Measurements from ENCODE around the gene SEPTIN3.
A peak's percentile ranks its signal among the peaks of the same experiment; 100 is the strongest.

The SEPTIN3 gene, protein sequence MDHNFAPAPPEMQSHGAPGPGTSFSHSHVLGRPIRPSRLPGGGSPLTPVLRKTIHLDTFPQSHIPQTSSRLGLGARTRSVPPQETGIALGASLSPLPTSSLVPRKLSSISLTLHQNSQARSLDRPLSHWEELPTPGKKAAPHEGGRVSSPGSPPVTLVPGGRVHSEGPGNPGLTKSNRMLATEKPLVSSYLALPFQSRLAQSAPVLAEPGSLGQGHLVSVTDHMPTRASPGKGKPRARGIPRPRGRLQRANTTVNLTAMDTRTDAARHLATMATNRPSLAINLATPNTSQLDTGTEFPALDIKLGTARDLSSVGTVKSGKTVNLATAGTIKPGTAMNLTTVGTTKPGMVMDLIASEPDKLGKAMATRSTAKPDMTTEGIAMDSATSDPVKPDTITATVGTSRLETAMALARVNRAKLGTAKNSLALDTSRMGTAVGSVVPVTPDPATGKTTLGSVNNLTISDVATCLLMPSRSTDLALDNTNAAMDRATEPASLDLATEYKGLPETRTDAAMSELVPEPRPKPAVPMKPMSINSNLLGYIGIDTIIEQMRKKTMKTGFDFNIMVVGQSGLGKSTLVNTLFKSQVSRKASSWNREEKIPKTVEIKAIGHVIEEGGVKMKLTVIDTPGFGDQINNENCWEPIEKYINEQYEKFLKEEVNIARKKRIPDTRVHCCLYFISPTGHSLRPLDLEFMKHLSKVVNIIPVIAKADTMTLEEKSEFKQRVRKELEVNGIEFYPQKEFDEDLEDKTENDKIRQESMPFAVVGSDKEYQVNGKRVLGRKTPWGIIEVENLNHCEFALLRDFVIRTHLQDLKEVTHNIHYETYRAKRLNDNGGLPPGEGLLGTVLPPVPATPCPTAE

DNA sequence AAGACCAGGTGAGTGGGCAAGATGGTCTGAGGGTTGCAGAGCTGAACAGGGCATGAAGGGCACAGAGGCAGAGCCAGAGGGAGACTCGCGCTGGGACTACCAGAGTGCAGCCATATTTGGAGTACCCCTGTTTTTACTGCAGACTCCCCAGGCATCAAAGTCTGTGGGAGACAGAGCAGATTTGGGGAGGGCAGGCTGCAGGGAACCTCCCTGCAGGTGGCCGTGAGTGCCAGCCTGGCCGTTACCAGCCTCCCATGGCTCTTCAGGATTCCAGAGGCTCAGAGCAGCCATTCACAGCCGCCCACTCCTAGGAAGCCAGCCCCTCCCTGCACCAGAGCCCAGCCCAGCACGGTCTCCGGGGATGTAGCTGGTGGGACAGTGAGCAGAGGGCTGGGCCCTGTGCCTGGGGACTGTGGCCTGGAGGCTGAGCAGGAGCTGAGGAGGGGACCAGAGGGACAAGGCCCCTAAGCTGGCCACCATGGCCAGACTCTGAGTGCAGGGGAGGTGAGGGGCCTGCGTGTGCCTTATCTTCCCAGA, at the start of gene SEPTIN3:
Gene SEPTIN3 (plus strand): TSS at position 334 of the 537 bp plus-strand sequence. CDS start 2,050 bp downstream, outside the sequence.
- DNase-seq (ENCODE audit: low spot score) = peak; percentile 65

DNA sequence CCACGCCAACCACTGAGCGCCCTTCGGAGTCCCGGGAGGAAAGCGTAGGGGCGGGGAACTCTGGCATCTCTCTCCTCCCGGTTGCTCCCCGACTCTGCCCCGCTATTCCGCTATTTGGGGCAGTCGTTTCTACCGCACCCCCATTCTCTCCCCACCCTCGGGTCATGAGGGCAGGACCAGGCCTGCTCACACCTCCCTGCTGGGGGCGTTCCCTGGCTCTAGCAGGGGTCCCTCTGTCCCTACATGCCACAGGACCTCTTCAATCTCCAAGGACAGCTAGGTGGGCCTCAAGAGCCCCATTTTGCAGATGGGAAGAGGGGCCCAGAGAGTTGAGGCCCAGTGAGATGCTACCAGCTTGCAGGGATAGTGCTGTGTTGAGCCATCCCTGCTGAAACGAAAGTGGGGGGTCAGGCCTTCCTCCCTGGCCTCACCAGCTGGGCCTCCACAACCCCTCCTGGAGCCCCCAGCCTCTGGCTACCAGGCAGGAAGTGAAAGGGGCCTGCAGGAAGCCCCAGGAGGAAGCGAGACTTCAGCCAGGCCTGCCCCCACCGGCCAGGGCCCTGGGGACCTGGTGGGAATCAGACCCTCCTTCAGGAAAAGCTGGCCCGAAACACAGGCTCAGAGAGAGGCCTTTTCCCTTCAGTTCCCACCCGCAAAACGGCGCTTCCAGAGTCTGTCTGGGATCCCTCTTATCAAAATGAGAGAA, 48.8 kb upstream of the SEPTIN3 start:
- no peak for DNase-seq (ENCODE audit: low spot score)

DNA sequence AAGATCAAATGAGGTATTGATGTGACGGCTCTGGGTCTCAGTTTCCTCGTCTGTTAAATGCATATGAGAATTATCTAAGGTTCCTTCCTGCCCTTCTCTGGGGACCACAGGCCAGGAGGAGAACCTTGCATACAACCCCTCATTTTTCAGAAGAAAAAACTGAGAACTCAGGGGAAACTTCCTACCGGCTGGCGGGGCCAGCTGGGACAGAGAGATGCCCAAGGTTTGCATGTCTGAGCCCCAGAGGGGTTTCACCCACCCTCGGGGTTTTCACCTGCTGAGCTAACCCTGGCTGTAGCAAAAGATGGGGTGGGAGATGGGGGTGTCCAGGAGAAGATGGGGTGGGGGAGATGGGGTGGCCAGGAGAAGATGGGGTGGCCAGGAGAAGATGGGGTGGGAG, 46.9 kb upstream of the SEPTIN3 start:
- DNase-seq (ENCODE audit: low spot score) = no peak

DNA sequence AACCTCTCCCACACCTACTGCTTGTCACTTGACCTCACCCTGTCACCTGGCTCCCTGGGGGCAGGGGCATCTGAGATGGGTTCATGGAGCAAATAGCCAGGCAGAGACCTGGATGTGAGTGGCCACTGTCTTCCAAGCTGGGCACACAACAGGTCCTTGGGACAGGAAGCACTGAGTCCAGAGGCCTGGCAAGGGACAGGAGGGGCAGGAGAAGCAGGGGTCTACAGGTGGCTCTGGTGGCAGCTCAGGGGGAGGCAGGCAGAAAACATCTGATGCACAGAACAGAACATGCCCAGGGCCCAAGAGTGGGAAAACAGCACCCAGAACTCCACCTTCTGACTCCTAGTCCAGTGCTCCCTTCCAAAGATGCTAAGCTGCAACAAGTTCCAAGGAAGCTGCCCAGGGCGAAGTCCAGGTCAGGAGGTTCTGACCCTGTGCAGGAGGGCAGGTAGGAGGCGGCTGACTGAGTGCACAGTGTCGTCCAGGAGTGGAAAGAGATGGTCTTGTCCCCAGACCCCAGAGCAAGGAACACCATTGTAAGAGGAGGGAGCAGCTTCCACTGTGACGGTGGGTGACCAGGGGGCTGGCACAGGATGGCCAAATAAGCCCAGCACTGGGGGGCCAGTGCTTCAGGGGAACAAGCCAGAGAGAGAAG, 46.2 kb upstream of the SEPTIN3 start:
- no peak for DNase-seq (ENCODE audit: low spot score)

DNA sequence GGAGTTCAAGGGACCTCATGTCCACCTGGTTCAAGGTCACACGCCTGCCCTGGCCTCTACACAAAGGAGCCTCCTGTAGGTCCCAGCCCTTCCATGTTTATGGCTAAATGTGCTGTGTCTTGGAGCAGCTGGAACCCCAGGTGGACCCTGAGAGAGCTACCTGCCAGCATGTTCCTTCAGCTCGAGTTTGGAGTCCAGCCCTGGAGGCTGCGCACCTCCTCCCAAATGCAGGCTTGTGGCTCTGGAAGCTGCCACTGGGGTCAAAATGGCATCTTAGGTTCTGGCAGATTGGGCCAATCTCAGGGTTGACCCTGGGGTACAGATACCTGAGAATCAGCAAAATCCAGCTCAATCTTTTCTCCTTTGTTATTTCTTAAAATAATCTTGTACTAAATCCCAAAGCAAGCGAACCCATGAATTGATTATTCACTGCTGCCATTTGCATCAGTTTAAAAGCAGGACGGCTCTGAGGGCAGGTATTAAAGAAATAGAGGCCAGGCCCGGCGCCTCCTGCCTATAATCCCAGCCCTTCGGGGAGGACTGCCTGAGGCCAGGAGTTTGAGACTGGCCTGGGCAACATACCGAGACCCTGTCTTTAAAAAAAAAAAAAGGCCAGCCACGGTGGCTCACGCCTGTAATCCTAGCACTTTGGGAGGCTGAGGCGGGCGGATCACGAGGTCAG, 45.5 kb upstream of the SEPTIN3 start:
- DNase-seq (ENCODE audit: low spot score) = no peak

DNA sequence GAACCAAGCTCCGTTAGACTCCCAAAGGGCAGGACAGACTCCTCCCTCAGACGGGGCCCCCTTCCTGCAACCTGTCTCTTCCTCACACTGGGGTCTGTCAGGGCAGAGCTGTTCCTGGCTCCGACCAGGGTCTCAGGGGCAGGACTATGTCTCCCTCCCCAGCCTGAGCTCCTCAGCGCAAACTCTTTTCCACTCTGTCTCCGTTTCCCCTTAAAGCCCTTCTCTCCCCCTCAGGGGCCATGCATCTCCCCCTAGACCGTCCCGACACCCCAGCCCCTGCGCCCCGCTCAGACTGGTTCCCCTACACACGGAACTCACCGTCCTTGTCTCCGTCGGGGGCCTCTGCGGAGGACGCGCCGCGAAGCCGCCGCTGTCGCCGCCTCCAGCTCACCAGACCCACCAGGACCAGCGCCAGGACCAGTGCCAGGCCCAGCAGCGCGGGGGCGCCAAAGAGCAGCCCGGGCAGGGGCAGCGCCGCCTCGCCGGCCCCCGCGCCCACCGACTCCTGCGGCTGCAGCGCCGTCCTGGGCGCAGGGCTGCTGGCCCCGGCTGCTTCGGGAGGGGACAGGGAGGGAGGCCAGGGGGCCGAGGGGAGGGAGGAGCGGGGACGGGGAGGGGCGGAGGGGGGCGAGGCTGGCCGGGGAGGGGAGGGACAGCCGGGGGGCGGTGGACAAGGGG, 43.3 kb upstream of the SEPTIN3 start:
- DNase-seq (ENCODE audit: low spot score) = peak; percentile 42

DNA sequence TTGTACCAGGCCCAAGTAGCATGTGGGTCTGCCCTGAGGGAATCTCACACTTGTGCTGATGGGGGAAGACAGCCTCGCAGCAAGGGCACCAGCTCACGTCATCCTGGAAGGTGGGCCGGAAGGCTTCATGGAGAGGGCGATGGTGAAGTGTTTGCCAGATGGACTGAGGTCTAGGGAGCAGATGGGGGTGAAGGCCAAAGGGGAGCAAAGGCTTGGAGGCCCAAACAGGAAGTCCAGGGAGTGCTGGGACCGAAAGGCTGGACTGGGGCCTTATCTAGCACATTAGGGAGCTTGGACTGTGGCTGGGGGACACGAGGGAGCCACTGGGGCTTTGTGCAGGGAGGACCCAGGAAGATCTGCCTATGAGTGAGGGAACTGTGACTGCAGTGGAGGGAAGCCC, 41.4 kb upstream of the SEPTIN3 start:
- DNase-seq (ENCODE audit: low spot score) = no peak

DNA sequence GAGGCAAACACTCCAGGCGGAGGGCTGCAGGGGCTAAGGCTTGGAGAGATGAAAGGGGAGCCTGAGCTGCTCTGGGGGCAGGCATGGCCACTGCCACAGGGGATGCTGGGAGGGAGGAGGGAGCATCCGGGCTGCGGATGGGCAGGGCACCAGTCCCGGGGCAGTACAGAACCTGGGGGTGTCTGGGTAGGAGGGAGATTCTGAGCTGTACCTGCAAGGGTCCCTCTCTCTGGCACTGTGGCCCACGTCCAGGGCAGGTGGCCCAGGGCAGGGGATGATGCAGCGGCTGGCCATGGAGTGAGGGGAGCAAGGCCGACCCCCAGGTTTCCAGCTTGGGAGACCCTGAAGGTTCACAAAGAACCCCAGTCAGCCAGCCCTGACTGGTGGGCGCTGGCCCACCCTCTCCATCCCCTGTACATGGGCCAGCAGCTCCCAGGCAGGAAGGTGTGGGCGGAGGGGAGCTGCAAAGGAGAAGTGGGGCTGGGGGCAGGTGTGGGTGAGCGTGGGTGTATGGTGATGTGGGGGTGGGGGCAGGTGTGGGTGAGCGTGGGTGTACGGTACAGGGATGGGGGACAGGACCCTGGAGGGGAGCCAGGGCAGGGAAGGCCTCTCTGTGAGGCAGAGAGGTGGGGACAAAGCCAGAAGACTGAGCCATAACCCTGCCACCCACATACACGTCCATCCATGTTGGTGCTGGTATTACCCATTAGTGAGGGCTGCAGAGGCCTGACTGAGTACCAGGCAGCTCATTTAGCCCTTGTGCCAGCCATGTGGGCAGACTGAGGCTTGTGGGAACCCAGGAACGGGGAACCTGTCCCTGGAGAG, 40.4 kb upstream of the SEPTIN3 start:
- DNase-seq (ENCODE audit: low spot score) = no peak

DNA sequence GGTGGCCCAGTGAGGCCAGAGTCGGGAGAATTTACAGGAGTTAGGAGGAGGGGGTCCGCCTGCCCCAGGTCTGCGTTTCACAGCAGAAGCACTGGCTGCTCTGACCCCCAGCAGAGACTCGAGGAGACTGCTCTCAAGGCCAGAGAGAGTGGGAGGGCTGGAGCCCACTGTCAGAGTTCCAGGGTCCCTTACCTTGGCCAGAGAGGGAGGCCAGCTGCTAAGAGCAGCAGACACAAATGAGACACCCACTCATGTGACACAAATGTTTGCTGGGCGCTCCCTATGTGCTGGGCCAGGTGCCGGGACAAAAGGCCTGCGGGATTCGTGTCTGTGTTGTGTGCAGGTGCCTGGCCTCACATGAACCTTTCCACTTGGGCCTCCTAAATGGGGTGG, 39.8 kb upstream of the SEPTIN3 start:
- no peak for DNase-seq (ENCODE audit: low spot score)

DNA sequence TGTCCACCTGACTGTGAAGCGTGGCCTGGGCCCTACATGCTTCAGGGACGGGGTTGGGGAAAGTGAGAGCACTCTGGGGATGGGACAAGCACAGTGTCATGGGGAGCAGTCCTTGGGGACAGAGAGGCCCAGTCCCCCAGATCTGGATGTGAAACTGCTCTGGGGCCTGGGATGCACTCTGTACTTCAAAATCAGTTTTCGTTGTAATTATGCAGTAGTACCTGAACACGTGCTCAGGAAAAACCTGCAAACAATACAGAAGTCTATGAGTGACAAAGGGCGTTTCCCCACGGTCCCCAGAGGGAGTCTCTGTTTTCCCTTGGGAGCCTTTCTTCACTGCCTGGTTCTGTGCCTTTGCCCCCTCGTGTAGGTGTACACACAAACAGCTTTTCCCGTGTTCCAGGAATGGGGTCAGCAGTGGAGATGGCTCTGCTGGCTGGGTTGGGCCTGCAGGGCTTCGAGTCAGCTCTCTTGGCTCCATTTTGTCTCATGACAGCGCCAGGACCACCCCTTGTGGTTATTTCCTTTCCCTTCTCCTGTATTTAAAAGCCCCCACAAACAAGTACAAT, 37.5 kb upstream of the SEPTIN3 start:
- no peak for DNase-seq (ENCODE audit: low spot score)

DNA sequence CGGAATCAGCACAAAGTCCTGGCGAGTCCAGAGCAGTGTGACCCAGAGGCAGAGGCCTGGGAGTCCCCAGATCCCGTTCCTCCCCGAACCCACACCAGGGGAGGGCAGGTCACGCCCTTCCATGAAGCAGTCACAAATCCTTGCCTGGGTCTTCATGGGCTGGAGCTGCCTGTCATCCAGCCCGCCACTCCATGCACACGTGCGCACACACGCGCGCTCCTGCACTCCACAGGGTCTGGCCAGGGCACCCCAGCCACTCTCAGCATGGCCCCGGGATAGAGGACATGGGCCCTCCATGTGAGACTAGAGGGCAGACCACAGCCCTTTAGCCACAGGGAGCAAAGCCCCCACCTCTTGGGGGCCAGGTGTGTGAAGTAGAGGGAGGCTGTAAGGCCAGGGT, 36.9 kb upstream of the SEPTIN3 start:
- DNase-seq (ENCODE audit: low spot score) = no peak

DNA sequence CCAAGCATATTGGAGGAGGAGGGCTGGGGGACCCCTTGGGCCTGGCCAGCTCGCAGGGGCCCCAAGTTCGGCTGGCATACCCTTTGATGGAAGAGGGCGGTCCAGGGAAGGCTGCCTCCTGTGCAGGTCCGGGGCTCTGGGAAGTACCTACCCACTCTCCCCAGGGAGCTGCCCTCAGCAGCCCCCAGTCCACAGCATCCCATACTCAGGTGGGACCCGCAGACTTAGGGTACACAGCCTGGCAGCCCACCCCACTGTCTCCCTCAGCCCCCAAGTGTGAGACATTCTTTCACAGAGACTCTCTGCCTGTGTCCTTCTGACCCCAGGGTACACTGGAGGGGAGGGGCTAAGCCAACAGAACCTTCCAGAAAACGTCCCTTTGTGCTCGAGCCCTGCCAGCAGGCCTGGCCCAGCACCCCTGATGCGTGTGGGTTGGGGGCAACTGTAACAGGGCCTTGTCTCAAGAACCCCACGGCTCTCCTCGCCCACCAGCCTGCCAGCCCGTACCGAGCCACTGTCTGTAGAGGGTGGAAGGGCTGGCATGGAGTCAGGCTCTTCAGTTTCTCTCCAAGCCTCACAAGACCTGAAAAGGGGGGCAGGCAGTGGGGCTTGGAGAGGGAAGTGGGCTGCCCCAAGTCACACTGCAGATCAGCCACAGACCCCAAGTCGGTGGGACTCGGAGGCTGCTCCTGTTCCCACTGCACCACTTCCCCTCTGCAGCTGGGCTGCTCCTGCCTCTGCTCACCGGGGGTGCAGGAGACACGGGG, 35.6 kb upstream of the SEPTIN3 start:
- DNase-seq (ENCODE audit: low spot score) = no peak

DNA sequence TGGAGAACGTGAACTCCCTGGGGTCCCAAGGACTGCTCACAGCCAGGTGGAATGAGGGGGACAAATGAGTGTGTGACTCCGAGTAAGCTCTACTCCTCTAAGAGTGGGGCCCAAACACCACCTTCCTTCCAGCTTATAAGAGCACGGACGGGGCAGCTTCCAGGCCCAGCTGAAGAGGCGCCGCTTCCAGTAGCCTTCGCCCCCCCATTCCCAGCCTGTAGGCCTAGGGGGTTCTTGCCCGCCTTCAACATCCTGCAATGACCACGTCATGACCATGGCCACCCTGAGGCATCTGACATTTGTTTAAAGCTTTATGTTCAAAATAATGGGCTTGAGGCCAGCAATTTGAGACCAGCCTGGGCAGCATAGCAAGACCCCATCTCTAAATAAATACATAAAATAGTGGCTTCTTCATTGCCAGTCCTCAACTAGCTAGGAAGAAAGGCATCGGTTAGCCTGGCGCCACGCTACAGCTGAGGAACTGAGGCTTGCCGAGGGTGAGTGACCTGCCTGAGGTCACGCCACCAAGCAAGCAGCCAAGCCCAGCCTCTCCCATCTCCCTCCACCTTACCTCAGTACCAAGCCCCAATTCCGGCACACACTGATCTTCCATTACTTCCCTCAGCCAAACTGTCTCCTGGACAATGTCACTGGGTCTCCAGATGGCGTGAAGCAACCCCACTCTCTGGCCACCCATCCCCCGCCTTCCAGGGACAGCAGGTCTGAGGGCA, 34.8 kb upstream of the SEPTIN3 start:
- no peak for DNase-seq (ENCODE audit: low spot score)

DNA sequence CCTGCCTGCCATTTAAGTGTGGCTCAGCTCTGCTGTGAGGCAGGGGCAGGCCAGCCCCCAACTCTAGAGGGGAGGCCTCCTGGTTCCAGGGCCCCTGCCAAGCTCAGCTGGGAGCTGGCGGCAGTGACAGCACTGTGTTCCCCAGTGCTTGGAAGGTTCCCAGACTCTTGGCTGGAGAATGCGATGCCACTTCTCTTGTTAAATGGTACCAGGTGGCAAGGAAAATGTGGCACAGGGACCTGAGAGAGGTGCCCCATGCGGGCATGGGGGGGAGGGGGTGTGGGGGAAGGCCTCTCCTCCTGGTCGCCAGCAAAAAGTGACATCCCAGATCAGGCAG, 34.3 kb upstream of the SEPTIN3 start:
- no peak for DNase-seq (ENCODE audit: low spot score)

DNA sequence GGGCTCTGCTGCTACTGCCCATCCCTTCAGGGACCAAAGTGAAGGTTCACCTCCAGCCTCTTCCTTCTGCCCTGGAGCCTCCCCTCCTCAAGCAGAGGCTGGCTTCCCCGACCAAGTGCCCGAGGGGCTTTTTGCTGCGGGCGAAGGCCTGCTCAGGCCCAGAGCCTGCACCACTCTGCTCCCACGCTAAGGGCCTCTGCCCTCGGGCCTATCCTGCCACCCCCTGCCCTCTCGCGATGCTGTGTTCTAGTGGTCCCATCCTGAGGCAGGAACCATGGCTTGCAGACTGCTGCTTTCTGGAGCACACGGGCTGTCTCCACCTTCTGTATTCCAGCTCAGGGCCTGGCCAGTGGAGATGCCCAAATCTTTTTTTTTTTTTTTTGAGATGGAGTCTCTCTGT, 33.7 kb upstream of the SEPTIN3 start:
- DNase-seq (ENCODE audit: low spot score) = no peak

DNA sequence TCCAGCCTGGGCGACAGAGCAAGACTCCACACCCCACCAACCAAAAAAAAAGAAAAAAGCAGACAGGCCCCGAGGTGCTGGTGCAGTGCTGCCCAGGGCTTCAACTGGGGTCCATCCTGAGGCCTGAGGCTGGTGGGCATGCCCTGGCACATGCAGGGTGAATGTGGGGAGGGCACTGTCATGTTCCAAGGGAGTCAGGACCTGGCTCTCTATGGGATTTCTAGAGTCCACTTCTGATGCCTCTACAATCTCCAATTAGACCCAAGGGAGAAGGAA, 32.4 kb upstream of the SEPTIN3 start:
- DNase-seq (ENCODE audit: low spot score) = no peak

DNA sequence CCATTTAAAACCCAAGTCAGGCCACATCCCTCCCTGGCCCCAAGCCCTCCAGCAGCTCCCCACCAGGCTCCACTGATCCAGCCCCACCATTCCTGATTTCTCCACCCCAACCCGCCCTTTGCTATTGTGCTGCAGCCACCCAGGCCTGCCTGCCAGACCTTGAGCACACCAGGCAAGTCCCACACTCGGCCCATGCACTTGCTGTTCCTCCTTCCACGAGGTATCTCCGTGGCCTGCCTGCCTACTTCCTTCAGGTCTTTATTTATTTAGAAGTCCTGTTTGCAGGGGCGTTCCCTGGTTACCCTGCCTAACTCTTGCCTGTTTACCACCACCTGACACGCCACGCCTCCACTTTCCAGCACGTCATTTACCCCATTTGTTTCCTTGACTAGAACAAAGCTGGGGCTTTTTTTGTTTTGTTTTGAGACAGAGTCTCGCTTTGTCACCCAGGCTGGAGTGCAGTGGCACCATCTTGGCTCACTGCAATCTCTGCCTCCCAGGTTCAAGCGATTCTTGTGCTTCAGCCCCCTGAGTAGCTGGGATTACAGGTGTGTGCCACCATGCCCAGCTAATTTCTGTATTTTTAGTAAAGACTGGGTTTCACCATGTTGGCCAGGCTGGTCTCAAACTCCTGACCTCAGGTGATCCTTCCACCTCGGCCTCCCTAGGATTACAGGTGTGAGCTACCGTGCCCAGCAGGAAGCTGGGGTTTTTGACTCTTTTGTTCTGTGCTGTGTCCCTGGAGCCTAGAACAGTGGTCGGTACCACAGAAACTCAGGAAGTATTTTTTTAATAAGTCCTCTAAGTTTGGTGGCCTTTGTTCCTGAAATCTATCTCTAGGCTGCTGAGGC, 29.0 kb upstream of the SEPTIN3 start:
- DNase-seq (ENCODE audit: low spot score) = no peak
